RCC 7860 (cell line): ENCODE data around the gene PDXDC1.
"Not testable (repeated sequence)": the region's sequence is repeated elsewhere in the genome, so short reads cannot be mapped to it uniquely, and the experiment has no call there.

Experiments used
- DNase-seq: peaks from one replicate; pipeline ENCODE4 v3.0.0-alpha.2; 2015; ENCODE audit warnings: low spot score
- FAIRE-seq: peaks from 2 replicates; lab custom pipeline; 2012; peaks lifted over from hg19 to GRCh38; lab: Jason Lieb, UNC

Gene PDXDC1

DNA sequence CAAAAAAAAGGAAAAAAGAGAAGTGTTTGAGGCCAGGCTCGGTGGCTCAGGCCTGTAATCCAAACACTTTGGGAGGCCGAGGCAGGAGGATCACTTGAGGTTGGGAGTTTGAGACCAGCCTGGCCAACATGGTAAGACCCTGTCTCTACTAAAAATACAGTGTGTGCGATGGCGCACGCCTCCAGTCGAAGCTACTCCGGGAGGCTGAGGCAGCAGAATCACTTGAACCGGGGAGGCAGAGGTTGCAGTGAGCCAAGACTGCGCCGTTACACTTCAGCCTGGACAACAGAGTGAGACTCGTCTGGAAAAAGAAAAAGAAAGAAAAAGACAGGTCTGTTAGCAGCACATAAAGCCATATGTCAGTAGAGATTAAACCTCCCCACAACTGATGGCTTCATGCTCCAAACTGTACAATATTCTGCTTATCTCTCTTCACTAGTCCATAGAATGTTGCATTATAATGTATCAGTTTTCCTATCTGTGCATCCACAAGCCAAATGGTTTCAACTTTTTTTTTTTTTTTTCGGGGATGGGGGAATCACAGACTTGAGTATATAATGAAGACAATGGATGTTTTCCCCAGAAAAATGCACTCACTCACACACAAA lies 3.1 kb upstream of the PDXDC1 start:
- not testable (repeated sequence) for FAIRE-seq, DNase-seq

DNA sequence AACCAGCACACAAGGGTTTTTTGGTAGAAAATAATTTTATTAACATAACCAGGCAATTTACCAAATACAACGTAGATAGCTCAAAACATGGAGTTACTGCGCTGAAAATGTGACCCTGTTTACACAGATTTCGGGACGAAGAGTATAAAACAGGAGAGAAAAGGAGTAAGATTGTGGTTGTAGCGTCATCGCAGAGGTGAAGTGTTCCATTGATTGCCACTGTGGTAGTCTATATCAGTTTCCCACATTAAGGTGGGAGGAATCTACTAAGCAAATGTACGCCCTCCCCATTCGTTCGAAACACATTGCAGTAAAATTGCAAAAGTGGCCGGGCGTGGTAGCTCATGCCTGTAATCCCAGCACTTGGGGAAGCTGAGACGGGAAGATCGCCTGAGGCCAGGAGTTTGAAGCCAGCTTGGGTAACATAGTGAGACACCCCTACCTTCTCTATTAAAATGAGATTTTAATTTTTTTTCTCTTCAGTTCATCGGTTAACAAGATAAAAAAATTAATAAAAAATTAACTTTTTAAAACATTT lies 972 bp upstream of the PDXDC1 start:
- not testable (repeated sequence) for DNase-seq, FAIRE-seq

DNA sequence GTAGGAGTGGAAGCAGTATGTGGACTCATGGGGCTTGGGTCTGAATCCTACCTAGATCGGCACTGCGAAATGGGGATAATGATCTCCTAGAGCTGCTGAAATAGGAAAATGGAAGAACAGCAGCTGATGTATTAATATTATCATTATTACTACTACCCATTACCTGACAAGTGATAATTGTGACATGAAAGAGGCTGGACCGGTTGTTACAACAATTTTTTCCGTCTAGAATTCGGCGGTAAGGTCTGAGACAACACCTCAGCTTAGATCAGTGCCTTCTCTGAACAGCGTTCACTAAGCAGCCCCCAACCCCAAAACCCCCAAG lies 533 bp upstream of the PDXDC1 start:
- DNase-seq = peak; percentile 46
- FAIRE-seq = not testable (repeated sequence)

DNA sequence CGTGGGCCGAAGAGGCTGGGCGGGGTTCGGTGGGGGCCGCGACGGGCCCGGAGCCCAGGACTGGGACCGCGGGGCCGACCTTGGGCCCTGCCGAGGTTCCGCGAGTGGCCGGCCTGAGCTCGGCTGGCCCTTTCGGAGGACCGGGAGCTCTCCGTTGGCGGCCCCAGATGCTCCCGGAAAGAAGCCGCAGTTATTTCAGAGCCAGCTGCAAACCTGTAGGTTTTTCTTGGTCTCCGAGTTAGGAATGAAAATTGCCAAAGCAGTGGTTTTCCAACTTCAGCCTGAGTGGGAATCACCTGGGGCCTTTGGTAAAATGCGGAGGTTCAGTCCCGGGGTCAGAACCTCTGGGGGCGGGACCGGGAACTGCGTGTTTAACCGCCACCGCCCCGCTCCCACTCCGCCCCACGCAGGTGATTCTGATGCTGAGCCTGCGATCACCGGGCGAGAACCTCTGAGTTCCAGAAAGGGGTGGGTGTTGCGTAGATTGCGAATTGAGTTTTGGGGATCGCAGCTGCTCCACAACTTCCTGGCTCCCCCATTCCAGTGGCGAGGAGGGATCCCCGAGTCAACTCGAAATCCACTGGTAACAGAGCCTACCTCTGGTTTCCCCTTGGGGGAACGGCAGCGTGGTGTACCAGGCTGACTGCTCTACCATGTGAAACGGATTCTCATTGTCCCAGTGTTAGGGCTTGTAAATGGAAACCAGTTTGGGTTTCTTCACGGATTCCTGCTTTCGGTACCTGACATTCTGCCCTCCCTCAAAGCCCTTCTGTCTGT lies 780 bp downstream of the PDXDC1 start:
- not testable (repeated sequence) for DNase-seq, FAIRE-seq

DNA sequence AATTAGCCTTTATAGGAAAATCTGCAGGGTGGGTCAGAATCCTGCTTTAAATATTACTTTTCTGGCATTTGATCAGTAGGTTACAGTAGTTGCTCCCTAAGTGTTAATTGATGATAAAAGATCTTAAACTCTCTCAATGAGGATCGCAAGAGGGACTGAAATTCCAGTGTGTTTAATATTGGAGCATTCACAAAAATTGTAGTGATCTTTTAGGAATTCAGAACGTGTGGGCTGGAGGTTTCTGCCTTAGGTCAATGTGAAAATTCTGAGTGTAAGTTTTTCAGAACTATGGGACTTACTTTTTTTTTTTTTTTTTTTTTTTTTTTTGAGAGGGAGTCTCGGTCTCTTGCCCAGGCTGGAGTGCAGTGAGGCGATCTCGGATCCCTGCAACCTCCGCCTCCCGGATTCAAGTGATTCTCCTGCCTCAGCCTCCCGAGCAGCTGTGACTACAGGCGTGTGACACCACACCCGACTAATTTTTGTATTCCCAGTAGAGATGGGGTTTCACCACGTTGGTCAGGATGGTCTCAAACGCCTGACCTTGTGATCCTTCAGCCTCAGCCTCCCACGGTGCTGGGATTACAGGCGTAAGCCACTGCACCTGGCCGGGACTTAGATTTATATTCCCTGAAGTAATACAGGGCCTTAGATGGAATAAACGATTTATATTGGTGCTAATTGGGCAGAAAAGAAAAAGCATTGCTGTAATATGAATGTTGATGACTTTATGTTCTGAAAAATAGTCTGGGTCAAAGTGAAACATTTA lies 2.3 kb downstream of the PDXDC1 start:
- FAIRE-seq, DNase-seq: not testable (repeated sequence)

DNA sequence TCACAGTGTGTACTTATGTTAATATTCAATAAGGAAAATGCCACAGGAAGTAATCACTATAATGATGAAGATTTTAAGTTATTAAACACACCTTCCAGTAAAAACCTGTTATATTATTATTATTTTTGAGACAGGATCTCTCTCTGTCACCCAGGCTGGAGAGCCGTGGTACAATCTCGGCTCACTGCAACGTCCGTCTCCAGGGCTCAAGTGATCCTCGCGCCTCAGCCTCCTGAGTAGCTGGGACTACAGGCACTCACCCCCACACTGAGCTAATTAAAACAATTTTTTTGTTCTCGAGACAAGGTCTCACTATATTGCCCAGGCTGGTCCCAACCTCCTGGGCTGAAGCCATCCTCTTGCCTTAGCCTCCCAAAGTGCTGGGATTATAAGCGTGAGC lies 3.5 kb downstream of the PDXDC1 start:
- not testable (repeated sequence) for FAIRE-seq, DNase-seq

DNA sequence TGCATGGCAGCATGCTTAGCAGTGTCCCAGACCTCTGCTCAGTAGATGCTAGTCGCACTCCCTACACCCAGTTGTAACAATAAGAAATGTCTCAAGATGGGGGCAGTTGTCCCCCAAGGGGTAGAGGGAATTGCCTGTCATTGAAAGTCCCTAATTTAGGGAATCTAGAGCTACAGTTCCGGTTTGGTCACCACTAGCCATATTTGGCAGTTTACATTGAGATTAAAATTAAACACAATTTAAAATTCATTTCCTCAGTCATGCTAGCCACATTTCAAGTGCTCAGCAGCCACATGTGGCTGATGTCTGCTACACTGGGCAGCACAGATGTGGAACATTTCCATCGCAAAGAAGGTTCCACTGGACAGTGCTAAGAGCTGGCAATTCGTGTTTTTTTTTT lies 4.1 kb downstream of the PDXDC1 start:
- DNase-seq, FAIRE-seq: not testable (repeated sequence)

DNA sequence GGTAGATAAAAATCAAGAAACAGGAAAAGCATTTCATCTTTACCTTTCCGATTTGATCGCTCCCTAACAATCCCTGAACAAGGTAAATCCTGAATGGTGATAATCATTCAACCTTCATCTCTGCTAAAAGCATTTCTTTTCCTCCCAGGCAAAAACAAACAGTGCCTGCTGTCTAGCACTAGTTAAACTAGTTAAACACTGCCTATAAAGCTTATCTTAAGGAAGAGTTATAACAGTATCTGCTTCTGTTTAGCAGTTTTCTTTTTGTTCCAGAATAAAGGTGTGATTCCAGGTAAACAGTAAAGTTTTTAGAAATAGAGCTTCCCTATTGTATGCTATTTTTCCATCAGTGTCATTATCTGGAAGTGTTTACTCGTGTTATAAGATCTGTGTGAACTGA lies 6.4 kb downstream of the PDXDC1 start:
- not testable (repeated sequence) for FAIRE-seq, DNase-seq

DNA sequence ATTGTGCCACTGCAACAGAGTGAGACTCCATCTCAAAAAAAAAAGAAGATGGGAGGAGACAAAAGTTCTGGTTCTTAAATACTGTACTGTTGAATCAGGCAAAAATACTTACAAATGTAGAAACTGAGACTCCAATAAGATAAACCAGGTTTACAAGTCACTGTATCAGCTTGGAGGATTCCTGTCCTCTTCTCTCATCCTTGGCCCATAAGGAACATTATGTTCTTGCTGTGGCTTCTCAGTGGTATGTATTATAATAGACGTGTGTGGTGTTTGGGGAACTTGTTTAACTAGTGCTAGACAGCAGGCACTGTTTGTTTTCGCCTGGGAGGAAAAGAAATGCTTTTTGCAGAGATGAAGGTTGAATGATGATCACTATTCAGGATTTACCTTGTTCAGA lies 7.7 kb downstream of the PDXDC1 start:
- not testable (repeated sequence) for FAIRE-seq

DNA sequence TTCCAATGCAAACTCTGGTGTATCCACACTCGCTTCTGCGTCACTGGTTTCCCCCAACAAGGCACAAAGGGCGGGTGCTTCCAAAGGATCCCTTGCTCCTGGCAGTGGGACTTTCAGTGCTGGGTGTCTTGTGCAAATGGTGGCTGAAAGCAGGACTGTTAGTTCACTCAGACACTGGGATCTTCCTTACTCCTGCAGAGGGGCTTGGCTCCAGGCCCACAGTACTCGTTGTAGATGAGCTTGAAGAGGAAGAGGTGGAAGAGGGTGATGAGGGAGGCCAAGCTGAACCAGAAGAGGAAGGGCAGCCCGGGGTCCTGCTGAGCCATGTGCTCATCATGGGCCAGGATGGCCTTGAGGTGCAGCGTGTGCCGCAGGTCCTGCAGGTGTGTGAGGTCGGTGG lies 13.3 kb downstream of the PDXDC1 start:
- not testable (repeated sequence) for FAIRE-seq, DNase-seq

More for the DNA sequence above, 7.7 kb downstream of the PDXDC1 start:
- DNase-seq = not testable (repeated sequence)

DNA sequence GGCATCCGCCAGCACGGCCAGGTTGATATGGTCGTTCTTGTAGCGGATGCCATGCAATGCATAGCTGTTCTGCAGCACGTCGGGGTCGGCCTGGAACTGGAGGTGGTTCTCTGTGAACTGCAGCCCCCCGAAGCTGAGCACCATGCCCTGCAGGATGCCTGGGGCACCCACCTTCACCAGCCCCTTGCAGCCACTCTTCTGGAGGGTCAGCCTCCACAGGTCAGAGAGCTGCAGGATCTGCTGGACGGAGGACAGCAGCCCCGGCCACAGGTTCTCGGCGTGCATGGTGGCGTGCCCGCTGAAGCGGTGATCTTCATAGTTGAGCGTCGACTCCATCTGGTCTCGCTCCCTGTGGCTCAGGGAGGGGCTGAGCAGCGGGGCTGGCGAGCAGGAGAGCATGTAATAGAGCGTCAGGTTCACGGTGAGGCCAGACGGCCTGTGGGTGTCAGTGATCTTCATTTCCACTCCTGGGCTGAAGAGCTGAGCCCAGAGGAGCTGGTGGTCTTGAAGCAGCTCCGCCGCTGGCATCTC lies 13.9 kb downstream of the PDXDC1 start:
- FAIRE-seq, DNase-seq: not testable (repeated sequence)

DNA sequence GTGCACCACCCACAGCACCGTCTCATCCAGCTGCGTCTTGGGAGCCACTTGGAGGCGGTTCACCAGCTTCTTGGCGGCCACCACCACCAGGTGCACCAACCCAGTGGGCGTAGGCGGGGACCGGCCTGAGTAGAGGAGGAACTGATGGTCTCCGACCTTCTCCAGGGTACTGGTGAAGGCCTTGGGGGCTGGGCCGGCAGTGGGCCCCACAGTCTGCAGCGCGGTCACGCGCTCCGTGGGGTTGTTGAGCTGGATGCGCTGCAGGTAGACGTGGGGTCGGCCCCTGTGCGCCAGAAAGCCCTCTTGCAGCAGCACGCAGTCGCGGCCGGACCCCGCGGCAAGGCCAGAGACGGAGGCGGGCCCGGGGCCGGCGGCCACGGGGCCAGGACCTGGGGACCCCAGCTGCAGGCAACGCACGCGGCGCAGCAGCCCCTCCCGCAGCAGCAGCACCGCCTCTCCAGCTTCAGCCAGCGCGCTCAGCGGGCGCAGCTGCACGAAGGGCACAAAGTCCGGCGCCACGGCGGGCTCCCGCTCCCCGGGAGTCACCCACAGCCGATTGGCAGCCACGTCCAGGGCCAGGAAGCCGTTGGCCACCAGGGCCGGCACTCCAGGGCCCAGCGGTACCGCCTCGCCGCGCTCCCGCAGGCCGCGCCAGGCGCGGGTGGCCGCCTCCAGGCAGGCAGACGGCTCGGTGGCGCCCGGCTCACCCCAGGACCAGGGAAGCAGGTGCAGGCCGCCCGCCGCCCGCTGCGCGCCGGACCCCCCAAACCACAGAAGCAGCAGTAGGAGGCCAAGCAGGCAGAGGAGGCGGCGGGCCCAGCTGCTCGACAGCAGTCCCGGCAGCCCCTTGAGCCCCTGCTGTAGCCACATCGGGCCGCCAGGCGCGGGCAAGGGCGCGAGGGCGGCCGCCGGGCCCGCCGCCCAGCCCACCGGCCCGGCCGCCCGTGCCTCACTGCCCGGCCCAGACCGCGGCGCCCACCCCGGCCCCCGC lies 14.8 kb downstream of the PDXDC1 start:
- not testable (repeated sequence) for FAIRE-seq, DNase-seq

DNA sequence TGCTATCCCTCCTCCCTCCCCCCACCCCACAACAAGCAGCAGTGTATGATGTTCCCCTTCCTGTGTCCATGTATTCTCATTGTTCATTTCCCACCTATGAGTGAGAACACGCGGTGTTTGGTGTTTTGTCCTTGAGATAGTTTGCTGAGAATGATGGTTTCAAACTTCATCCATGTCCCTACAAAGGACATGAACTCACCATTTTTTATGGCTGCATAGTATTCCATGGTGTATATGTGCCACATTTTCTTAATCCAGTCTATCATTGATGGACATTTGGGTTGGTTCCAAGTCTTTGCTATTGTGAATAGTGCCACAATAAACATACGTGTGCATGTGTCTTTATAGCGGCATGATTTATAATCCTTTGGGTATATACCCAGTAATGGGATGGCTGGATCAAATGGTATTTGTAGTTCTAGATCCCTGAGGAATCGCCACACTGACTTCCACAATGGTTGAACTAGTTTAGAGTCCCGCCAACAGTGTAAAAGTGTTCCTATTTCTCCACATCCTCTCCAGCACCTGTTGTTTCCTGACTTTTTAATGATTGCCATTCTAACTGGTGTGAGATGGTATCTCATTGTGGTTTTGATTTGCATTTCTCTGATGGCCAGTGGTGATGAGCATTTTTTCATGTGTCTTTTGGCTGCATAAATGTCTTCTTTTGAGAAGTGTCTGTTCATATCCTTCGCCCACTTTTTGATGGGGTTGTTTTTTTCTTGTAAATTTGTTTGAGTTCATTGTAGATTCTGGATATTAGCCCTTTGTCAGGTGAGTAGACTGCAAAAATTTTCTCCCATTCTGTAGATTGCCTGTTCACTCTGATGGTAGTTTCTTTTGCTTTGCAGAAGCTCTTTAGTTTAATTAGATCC lies 18.7 kb downstream of the PDXDC1 start:
- not testable (repeated sequence) for DNase-seq, FAIRE-seq

DNA sequence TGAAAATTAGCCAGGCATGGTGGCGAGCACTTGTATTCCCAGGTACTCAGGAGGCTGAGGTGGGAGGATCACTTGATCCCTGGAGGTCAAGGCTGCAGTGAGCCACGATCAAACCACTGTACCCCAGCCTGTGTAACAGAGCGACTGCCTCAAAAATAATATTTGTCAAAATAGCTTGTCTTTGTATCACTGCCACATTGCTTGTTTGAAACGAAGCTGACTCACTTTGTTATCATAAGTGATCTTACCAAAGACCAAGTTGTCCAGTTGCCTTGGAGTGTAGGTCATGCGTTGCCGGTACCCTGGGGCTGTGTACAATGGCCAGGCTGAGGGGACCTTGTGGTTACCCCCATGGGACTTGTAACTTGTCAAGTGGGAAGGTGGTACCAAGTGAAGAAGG lies 21.9 kb downstream of the PDXDC1 start:
- not testable (repeated sequence) for DNase-seq, FAIRE-seq

DNA sequence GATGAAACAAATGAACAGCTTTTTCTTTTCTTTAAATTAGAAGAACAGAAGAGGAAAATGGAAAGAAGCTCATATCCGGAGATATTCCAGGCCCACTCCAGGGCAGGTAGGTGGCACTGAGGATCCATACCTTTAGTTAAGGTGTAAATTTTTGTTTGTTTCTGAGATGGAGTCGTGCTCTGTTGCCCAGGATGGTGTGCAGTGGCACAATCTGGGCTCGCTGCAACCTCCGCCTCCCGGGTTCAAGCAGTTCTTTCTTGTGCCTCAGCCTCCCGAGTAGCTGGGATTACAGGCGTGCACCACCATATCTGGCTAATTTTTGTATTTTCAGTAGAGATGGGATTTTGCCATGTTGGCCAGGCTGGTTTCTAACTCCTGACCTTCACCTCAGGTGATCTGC lies 23.5 kb downstream of the PDXDC1 start:
- not testable (repeated sequence) for FAIRE-seq, DNase-seq

DNA sequence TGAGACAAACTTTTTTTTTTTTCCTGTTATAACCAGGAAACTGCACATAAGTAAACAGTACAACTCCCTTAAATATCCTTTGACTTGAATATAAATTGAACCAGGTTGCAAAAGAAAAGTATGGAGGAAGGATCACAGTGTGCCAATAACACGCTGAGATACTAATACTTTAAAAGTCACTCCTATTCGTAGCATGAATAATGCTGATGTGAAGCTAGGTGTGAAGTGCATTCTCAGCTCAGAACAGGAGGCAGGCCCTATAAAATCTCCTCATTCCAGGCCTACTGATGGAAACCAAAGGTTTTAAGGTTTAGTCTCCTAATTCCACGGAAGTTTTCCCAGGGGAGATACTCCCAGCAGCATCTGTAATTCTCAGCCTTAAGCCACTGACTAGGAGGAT lies 25.0 kb downstream of the PDXDC1 start:
- not testable (repeated sequence) for DNase-seq, FAIRE-seq

DNA sequence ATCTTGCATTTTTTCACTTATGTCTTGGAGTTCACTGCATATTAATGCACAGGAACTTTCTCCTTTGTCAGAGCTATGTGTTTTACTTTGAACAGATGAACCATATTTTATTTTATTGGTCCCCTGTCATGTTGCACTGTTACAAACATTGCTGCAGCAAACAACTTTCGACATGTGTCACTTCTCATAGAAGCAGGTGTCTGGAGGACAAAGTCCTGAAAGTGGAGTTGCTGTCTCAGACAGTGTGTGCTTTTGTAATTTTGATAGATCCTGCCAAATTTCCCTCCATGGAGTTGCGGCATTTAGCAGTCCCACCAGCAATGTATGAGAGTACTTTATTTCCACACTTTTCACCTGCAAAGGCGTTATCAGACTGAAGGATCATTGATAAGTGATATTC lies 27.6 kb downstream of the PDXDC1 start:
- not testable (repeated sequence) for DNase-seq, FAIRE-seq

DNA sequence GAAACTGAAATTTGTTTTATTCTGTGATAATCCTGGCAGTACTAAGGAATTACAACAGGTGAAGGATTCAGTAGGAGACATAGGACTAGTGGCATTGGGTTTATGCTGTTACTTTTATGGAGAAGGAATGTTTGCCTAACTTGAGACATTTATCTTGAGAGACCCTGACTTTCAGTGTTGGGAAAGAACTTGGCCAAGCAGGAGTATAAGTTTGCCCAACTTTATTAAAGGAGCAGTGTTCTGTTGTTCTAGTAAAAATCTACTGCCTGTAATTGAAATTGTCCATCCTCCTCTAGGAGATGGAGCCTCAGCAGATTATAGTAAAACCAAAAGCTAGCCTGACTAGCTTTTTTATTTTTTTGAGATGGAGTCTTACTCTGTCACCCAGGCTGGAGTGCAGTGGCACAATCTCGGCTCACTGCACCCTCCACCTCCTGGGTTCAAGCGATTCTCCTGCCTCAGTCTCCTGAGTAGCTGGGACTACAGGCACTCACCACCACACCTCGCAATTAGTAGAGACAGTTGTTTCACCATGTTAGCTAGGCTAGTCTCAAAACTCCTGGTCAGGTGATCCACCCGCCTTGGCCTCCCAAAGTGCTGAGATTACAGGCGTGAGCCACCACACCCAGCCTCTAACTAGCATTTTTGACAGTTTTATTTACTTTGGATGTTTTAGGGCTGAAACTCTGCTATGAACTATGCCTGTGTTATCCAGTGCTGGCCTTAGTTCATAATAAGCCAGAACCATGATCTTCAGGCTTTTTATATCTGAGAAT lies 30.7 kb downstream of the PDXDC1 start:
- DNase-seq, FAIRE-seq: not testable (repeated sequence)
